Colon (tissue), 2 donors: ENCODE data around the gene SCN4A.
"Not testable (repeated sequence)": the region's sequence is repeated elsewhere in the genome, so short reads cannot be mapped to it uniquely, and the experiment has no call there.

ENCODE experiments used
- FAIRE-seq: peaks from 2 replicates; lab custom pipeline; 2012; peaks lifted over from hg19 to GRCh38; lab: Jason Lieb, UNC
- donor health status: control.
- donor health status: control.

Gene SCN4A

DNA sequence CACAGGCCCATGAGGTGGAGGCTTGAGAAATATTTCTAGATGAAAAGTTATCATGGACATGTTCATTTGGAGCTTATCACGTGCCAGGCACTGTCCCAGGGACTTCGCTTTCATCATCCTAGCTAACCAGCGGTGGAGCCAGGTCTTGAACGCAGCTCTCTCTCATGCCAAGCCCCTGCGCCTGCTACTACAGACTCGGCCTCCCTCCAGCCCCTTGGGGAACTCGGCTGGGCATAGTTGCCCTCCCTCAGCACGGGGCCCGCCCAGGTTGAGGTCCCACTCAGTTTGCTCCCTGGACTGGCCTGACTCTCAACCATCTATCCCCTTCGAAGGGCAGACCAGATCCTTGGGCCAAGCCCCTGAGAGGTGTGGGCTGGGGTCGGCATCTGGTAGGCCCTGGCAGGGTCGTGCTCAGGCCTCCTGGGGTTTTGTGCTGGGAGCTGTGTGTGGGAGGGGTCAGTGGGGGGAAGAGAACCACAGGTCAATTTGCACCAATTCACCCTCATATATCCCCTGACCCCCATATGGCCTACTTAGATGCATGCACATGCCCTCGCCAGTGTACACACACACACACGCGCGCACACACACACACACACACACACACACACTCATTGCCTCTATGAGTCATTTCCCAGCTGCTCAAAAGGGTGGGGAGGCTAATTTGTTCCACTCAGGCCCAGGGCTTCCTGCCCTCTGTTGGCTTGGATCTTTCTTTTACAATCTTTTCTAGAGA lies 12.1 kb upstream of the SCN4A start:
- no peak for FAIRE-seq

GRCh38 chr17:63984236-63984635 lies 11.5 kb upstream of the SCN4A start:
- FAIRE-seq = no peak

DNA sequence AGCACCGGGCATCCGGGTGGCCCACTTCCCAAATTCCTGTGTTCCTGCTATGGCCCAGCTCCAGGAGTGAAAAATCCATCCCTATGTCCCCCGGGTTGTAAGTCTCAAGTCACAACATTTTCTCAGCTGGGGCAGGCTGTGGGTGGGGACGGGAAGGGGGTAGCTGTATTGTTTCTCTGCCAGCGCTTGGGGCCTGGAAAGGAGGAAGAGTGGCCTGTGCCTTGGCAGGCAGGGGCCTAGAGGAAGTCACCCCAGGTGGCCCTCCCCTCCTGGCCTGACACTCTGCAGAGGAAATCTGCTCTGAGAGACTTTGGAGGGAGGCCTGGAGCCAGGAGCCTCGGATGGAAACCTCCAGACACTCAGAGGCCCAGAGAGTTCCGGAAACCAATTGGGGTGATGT lies 10.6 kb upstream of the SCN4A start:
- FAIRE-seq = no peak

- FAIRE-seq = not testable (repeated sequence)
Measured at GRCh38 chr17:63982641-63983040, 9.9 kb upstream of the SCN4A start.

- FAIRE-seq = no peak
Measured at GRCh38 chr17:63978272-63979200, 5.8 kb upstream of the SCN4A start.

- no peak for FAIRE-seq
Measured at GRCh38 chr17:63976702-63977101, 4.0 kb upstream of the SCN4A start.

- no peak for FAIRE-seq
Measured at GRCh38 chr17:63975541-63976092, 2.9 kb upstream of the SCN4A start.

DNA sequence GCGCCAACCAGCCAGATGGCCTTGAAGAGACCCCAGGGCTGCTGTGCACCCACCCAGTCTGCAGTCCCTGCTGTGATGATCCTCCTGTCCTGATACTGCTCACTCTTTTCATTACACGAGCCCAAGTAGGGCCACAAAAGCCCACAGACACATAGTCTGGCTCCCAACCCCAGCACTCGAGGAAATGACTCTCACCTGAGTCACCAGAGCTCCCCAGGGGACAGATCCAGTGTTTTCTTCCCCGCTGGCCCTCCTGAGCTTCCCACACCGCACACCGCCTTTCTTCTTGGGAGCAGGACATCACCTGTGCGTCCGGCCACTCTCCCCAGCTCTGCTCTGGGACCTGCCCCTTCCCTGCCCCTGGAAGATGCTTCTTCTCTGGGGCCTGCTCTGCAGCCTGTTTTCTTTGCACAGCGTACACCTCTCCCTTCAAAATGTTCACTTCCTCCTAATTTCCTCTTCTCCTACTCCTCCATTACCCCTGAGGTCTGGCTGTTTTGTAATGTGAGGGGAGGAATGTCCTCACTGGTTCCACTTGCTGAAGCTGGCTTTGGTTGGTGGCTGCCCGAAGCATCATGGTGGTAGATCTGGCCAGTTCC lies 2.0 kb upstream of the SCN4A start:
- no peak for FAIRE-seq

- no peak for FAIRE-seq
Measured at GRCh38 chr17:63973930-63974593, 1.3 kb upstream of the SCN4A start.

DNA sequence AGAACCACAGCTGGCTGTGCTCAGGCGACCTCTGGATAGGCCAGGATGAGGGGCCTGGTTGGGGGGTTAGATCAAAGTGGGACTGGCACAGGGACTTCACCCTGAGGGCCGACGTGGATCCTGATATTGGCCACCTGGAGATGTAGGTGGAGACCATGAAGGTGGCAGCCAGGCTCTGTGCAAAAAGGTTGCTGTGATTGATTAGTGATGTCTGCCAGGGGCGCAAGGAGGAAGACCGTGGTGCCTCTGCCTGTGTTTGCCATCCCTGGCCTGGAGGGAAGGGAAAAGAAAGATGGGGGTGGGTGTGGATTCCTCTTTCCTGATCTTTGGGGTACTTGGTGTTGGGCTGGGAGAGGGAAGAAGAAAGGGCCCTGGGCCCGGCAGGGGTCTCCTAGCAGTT lies 529 bp upstream of the SCN4A start:
- no peak for FAIRE-seq

DNA sequence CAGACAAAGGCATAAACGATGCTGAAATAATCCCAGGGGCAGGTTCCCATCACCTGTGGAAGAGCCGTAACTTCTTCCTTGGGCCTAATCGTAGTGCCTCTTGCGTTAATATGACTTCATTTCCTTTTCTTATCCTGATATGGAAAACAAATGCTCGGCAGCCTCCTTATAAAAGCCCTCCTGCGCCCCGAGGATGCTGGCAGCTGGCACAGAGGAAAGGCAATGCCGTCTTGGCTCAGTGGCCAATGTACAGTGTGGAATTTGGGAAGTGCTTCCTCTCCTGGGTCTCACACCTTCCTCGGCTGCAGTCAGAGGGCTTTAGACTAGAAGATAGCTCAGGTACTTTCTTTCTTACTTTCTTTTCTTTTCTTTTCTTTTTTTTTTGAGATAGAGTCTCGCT lies 3.4 kb downstream of the SCN4A start:
- FAIRE-seq = no peak

DNA sequence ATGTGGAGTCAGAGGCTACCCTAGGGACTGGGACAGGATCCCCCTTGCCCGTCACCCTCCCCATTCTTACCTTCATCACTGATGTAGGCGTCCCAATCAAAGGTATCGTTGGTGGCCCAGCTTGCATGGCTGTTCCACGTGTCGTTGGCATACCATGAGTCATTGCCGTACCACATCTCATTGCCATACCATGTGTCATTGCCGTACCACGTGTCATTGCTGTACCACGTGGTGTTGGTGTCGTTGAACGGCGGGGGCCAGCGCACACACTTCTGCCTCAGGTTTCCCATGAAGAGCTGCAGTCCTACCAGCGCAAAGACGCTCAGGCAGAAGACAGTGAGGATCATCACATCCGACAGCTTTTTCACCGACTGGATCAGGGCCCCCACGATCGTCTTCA lies 4.8 kb downstream of the SCN4A start:
- no peak for FAIRE-seq

DNA sequence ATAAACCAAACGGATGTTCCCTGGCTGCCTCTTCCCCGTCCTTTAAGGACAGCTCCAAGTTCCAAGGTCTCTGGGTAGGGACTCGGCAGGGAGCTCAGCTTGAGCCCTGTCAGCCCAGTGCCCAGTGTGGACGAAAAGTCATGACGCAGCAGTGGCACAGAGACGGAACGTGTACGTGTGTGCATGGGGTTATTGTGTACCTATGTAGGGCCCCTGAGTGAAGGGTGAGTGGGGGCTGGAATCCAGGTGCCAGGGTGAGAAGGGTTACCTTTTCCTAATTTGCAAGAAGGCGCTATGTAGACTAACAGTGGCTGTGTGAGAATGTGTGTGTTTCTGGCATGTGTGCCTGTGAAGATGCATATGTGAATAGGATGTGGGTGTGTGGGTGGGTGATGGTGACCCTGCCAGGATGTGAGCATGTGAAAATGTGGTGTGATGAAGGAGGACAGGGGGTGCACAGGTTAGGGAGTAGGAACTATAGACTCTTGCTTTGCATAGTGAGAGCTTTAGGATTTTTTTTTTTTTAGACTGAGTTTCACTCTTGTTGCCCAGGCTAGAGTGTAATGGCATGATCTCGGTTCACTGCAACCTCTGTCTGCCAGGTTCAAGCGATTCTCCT lies 6.0 kb downstream of the SCN4A start:
- FAIRE-seq = no peak

- FAIRE-seq = no peak
Measured at GRCh38 chr17:63963123-63963522, 9.6 kb downstream of the SCN4A start.

- FAIRE-seq = no peak
Measured at GRCh38 chr17:63962298-63962744, 10.4 kb downstream of the SCN4A start.

DNA sequence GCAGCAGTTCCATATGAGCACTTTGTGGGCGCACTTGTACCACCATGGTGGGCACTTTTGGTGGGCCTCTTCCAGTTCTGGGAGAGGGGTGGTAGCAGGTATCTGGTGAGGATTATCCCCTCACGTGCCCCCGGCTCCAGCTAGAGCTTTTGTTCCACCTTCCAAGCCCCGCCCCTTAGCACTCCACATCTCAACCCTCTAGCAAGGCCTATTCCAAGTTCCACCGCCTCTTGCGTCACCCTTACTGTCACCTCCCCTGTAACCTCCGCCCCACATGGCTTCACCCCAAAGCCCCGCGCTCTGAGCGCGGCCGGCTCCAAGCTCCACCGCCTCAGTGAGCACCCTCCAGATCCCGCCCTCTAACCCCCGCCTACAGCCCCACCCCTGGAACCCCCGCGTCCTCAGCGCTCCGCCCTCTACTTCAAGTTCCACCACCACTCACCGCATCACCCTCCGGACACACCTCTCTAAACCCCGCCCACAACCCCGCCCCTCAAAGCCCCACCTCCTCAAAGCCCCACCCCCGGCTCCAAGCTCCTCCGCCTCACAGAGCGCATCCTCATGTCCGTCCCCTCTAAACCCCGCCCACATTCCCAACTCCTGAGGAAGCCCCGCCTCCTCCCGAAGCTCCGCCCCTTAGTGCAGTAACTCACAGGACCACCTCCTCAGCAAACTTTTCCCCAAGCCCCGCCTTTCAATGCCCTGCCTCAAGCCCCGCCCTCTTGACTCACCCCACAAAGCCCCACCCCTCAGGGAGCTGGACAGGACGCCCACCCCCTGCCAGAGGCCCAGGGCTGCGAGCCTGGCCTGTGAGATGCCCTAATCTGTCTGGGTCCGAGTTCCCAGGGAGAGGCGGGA lies 11.1 kb downstream of the SCN4A start:
- FAIRE-seq = no peak

- FAIRE-seq = no peak
Measured at GRCh38 chr17:63960430-63960829, 12.3 kb downstream of the SCN4A start.

GRCh38 chr17:63960006-63960405 lies 12.7 kb downstream of the SCN4A start:
- FAIRE-seq = no peak

GRCh38 chr17:63956296-63956920 lies 16.3 kb downstream of the SCN4A start:
- no peak for FAIRE-seq

DNA sequence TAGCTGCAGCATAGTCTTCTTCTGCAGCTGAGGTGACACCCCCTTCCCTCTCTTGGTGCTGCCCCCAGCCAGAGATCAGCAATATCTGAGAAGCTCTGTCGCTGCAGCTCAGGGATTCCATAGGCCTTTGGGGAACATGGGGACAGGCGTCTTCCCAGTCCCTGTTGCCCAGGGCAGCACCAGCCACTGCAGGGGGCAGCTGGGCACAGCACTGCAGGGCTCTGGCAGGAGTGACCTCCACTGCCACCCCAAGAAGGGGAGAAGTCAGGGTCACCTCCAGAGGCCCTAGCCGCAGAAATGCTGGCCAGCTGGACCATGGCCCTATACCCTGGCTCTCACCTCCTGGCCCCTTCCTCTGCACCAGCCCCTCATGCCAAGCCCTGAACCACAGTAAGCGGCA lies 16.9 kb downstream of the SCN4A start:
- FAIRE-seq = no peak
